Left cardiac atrium (tissue), 4 donors: Measurements from ENCODE around the gene TMEM260. TPM values are rescaled to one million over a fixed set of nuclear protein-coding genes. Genes with fewer than 3 reads are reported as not detected.
"Not testable (repeated sequence)": the region's sequence is repeated elsewhere in the genome, so short reads cannot be mapped to it uniquely, and the experiment has no call there.

Experiments used
- ATAC-seq, 2 donors: fragments of 200-7000 bp; cut with Tn5 transposase; one replicate each; pipeline ENCODE4 v1.9.1; 2020; ENCODE audit warnings: mild to moderate bottlenecking in 2 of 2, moderate library complexity in 2 of 2
- DNase-seq: peaks from one replicate; pipeline ENCODE4 v3.0.0-alpha.2; 2020
- intact Hi-C, 2 donors: fragments of 100-400 bp; cut with DNase I; formaldehyde crosslinking; loops; one replicate each; pipeline versions ENCODE4 v1.14.1 to v1.15.1; 2022 to 2023
- total RNA-seq, 2 donors: library from RNA; stranded (reverse); fragmentation: NEBNext Ultra II Directional; extraction: Animal tissue kit (Norgen Biotek cat#: 25700); gene quantifications; one replicate each; pipeline ENCODE4 v1.2.1, GENCODE V29; 2021
- donor health status: DM: no; HTN: yes; CAD: no.
- donor health status: DM: no; HTN: yes; CAD: no; lungs with severe emphysema.
- donor health status: DM: yes; HTN: yes; CAD: no.
- donor health status: Dilated cardiomyopathy.

TMEM260 gene
- total RNA-seq, 2 donors from 2014 or later: 5.1 to 8.8 TPM

DNA sequence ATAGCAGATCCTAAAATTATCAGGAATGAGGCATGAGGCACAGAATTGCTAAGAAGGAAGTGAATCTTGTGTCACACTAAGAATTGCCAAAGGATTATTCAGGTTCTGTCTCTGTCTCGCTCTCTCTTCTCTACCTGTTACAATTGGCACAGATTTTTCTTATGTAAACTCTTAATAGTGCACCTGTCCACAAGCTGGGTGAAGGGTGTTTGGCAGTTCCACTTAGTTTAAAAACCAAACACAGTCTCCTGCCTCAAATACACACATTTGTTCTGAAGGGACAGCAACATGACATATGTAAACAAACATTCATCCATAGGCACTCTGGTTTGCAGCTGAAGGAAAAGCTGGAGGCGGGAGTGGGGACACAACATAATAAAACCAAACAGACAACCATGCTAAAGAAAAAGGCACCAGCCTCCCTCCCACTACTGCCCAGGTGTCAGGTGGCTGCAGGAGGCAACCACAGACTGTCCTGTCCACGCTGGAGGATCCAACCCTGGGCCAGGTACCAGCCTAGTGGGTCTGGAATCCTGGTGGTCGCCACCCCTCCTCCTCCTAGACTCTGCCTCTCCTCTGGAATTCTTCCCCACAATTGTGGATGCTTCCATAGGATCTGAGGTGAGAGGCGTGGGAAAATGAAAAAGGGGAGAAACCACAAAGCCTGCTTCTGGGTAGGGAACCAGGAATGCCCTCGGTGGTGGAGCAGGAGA lies 81.2 kb downstream of the TMEM260 start:
- intact Hi-C loops: no loop called here
- ATAC-seq: no peak

DNA sequence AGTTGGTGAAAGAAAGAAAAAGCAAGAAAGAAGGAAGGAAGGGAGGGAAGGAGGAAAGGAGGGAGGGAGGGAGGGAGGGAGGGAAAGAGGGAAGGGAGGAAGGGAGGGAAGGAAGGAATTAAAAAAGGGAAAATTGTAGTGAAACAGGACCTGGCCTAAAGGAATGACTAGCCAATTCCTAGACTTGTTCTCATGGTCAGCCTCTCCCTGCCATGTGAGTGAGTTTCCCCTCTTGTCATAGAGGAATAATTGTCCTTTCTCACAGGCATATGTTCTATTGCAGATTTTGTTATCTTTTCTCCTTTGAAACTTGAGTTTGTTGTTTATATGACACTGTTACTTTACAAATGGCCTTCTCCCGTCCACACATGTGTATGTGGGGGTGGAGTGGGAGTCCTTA lies 81.9 kb downstream of the TMEM260 start:
- ATAC-seq: no peak
- intact Hi-C loops: no loop called here
- DNase-seq: no peak

More for the DNA sequence above, 81.2 kb downstream of the TMEM260 start:
- DNase-seq: no peak

DNA sequence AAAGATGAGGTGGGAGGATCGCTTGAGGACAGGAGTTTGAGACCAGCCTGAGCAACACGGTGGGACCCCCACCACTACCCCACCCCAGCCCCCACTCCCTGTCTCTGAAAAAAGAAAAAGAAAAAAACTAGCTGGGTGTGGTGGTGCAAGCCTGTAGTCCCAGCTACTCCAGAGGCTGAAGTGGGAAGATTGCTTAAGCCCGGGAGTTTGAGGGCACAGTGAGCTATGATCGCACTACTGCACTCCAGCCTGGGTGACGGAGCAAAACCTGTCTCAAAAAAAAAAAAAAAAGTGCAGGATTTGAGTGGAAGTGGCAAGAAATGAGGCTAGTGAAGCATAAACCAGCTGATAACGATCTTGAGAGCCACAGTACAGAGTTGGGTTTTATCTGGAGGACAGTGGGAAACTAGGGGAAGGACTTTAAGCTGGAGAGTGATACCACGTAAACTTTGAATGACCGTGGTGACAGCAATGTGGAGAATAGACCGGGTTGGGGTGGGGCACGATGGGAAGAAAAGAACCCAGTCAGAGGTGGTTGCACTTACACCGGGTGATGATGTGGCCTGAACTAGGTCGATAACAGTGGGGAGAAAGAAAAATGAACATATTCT lies 85.3 kb downstream of the TMEM260 start:
- ATAC-seq (no peak), DNase-seq (no peak)
- intact Hi-C loops: no loop called here

DNA sequence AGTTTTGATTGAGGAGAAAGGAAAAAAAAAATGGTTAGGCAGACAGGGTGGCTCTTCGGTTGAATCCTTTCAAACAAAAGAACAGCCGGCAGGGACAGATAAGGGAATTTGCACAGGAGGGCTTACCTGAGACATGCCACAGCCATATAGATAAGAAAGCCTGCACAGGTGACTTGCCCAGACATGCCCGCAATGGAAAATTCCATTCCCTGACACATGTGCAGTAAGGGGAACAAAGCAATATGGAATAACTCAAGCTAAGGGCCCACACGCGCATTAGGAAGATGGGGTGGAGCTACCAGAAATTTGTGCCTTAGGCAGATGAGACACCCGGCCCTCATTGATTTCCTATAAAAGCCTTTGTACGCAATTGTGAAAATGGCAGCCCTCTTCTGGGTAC lies 86.7 kb downstream of the TMEM260 start:
- ATAC-seq (no peak), DNase-seq (no peak)
- intact Hi-C loops: no loop called here

DNA sequence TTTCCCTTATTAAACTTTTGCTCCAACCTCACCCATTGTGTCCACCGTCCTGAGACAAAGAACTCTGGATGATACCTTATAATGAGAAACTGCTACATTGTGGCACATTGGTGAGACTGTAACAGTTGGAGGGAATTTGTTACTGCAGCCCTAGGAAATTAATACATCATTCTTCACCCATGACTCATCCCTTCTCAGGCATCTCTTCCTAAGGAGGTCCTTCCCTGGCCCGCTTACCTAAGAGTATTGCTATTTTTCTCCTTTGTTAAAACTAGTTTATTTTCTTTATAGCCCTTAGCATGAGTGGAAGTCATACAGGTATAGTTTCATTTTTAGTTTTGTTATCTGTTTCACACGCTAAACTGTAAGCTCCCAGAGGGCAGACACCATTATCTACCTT lies 87.1 kb downstream of the TMEM260 start:
- no peak for DNase-seq
- intact Hi-C loops: no loop called here
- no peak for ATAC-seq

DNA sequence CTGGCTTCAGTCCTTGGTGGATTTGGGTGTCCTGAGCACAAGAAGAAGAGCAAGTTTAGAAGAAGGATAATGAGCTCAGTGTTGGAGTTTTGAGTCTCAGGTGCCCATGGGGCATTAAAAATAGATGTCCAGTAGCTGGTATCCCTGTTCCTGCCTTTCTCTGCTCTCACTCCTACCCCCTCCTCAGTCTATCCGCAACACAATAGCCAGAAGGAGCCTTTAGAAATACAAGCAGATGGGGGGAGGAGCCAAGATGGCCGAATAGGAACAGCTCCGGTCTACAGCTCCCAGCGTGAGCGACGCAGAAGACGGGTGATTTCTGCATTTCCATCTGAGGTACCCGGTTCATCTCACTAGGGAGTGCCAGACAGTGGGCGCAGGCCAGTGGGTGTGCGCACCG lies 87.7 kb downstream of the TMEM260 start:
- DNase-seq, intact Hi-C loops, ATAC-seq: not testable (repeated sequence)

DNA sequence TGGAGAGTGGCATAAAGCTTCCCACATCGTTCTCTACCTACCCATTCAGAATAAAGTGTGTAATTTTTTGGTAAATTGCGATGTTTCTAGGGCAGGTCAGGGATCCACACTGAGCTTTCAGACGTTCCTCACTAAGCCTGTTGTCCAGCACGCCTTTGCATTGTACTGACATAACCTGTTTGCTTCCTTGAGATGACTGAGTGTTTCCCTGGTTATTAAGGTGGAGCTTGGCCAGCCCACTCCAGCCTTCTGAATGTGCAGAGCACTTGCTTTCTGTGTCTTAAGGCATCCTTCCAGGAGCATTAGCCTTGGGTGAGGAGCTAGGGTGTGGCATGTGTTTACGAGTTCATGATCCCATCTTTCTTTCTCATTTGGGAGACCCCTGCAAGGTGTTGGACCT lies 96.4 kb downstream of the TMEM260 start:
- DNase-seq (no peak), ATAC-seq (no peak)
- intact Hi-C loops: no loop called here

DNA sequence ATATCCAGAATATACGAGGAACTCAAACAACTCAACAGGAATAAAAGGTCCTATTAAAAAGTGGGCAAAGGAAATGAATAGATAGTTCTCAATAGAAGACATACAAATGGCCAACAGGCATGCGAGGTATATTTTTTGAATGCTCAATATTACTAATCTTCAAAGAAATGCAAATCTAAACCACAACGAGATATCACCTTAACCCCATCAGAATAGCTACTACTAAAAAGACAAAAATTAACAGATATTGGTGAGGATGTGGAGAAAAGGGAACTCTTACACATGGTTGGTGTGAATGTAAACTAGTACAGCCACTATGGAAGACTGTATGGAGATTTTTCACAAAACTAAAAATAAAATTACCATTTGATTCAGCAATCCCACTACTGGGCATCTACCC lies 99.2 kb downstream of the TMEM260 start:
- intact Hi-C loops: no loop called here
- DNase-seq (no peak), ATAC-seq (no peak)

DNA sequence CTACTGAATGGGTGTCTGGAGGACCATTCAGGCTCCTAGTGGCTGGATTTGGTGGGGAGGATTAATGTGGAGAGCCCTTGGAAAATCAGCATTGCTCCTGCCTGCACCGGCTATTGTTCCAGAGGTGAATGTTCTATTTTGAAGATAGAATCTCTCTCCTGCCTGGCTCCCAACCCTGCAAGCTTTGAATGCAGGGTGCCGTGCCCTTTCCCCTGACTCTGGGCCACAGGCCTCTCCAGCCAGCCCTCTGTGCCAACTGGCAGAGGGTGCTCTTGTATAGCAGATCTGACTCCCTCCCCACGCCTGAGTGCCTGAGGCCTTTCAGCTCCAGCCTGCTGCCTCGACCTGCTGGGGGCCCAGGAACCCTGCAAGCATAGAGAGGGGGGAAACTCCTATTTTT lies 106.8 kb downstream of the TMEM260 start:
- intact Hi-C loops: no loop called here
- ATAC-seq (peak in 1 of 2 donors; percentile 79), DNase-seq (no peak)

DNA sequence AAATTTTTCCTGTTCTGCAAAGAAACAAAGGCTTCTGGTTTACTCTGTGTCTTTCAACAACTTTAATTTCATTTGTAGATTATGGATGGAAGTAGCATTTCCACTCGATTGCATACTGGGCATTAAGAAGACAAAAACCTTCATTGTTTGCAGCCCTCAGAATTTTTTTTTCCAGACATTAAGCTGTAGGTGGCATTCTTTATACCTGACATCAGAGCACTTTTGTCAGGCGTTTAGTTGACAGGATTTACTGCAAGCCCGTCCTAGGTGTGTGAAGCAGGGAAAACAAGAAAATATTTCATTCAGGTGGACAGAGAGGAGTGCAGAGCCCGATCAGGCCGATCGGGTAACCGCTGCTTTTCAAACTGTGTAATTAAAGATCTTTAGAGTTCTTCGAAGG lies 107.5 kb downstream of the TMEM260 start:
- intact Hi-C loops: no loop called here
- ATAC-seq: no peak
- DNase-seq: no peak

DNA sequence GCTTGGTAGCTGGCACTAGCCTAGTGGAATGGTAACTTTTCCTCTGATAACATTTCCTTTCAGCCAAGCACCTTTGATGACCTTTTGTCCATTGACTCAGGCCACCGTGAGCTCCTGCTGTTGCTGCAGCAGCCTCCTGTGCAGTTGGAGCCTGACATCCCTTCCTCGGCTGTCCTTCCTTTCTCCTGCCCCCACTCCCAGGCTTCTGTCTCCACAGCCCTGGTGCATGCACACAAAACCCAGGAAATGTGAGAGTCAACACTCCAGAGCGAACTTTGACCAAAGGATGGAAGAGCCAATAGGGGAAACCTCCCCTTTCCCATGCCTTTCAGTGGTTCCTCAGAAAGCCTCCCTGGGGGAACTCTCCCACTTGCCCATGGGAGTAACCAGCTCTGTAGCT lies 115.0 kb downstream of the TMEM260 start:
- ATAC-seq (no peak), DNase-seq (no peak)
- intact Hi-C loops: no loop called here

DNA sequence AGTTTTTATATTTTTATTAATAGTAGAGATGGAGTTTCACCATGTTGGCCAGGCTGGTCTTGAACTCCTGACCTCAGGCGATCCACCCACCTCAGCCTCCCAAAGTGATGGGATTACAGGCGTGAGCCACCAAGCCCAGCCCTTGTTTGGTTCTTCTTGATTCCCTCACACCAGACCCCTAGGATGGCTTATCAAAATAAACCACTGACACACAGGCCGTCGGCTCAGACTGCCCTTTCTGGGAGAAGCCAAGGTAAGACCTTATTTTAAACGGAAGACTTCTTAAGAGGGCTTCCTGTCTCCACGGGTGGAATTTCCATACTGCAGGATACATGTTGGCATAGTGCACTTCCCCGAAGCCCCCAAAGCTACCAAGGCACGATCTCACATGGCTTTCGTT lies 115.6 kb downstream of the TMEM260 start:
- intact Hi-C loops, DNase-seq, ATAC-seq: not testable (repeated sequence)

Other genes starting within 250 kb of the TMEM260 start
- gene OTX2, start 230.7 kb downstream of the TMEM260 start, total RNA-seq: not detected